HuH-7 (cell line): ENCODE measurements around the gene PSMG4.

Experiments
- DNase-seq: peaks from one replicate; pipeline ENCODE4 v3.0.0; 2011; ENCODE audit warnings: low spot score

The PSMG4 gene

DNA sequence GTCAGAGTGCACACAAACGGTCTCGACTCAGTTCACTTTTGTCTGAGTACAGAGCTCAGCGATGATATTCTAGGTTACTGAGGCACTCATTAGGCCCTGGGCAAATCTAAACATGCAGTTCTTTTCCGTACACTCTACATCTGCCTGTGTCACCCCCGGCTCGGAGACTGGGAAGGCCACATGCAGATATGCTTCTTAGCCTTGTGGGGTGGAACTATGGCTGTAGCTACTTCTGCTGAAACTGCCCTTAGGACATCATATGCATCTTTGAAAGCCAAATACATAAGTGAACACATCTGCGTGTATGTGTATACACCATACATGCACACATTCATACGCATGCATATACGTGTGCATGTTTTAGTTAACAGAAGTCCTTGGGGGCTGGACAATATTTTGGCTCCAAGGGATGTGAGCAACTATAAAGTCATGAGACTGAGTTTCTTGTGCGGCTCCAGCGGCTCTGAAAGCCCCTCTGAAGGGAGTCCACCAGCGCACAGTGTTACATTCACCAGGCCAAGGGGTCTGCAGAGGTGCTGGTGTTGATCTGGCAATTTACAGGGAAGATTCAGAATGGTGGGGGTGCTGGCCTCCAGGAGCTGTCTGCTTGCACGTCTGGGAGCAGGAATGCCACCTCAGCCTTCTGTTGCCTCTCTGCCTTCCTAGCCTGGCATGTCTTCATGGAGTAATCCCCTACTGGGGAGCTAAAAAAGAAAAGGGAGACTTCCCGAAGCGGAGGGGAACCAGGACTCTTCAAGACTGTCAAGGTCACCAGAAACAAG is 31.6 kb downstream of the PSMG4 start:
- DNase-seq: no peak

DNA sequence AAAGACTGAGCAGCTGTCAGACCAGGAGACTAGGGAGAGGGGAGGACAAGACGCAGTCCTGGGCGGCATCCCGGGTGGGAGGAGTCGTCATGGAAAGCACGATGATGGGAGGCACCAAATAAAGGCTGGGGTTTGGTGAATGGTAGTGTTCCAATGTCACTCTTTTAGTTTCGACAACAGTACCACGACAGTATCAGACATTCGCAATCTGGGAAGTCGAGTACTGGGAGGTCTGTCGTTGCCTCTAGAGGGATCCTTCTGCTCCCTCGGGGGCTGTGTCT is 32.1 kb downstream of the PSMG4 start:
- no peak for DNase-seq

GRCh38 chr6:3291346-3291745 is 32.6 kb downstream of the PSMG4 start:
- DNase-seq: no peak

GRCh38 chr6:3291987-3292386 is 33.2 kb downstream of the PSMG4 start:
- DNase-seq: no peak

DNA sequence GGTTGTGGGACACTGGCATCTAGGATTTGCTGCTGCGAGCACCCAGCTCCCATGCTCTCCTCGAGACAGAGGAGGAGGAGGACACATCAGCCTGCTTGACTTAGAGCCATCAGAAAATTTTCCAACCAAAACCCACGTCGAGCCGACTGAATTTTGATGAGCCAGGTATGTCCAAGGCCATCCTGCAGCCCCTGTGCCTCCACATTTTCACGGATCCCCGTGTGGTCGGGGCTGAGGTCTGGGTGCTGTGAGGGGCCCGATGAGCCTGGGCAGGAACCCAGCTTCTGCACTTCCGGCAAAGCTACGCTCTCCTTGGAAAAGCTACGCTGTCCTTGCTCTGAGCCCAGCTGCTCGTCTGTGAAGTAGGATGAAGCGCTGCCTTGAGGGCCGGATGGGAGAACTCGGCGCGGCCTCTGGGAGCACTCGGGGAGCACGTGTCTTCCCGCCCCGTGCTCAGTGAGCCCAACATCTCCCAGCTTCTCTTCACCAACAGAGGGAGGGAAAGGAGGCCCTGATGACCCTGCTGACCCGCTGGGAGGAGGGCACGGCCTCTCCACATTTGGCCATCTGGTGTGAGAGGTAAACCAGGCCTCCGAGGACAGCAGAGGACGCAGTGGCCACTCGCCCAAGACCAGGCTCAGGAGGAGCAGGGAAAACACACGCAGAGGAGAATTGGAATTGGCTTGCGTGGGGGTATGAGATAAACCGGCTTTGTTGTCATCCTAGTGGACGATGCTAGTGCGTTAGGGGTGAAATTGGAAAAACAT is 33.9 kb downstream of the PSMG4 start:
- no peak for DNase-seq

DNA sequence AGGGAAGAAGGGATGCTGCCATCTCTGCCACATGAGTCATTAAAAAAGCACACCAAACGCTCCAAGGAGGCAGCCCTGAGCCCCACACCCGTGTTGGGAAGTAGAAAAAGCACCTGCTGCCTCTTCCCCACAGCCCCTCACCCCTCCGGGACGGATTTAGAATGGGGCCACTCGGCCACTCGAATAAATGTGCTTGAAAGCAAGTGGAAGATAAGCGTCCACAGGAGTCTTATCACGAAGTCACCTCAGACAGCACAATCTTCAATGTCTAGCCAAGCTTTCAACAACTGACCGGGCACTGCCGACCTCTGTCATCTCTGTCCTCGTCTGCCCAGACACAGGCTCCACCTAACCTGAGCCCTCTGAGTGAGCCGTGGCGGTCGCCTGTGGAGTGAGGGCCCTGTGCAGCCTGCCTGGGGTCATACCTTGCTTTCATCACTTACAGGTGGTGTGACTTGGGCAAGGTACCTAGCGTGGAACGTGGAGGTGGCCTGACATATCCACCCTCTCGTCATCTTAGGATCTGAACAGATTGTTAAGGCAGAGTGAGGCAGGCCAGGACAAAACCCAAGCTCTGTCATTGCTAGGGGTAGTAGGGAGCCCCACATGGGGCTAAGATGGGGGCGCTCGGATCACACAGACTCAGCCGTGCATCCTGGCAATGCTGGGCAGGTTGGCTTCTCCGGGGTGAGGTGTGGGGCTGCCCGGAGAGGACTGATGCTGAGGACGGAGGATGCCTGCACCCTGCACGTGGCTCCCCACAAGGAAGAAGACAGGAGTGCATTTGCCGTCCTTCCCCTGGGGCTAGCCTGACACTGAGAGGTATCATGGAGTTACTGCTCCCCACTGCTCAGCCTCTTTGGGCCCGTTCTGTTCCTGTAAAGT is 34.8 kb downstream of the PSMG4 start:
- no peak for DNase-seq

- no peak for DNase-seq
Measured at GRCh38 chr6:3294396-3294795, 35.6 kb downstream of the PSMG4 start.

DNA sequence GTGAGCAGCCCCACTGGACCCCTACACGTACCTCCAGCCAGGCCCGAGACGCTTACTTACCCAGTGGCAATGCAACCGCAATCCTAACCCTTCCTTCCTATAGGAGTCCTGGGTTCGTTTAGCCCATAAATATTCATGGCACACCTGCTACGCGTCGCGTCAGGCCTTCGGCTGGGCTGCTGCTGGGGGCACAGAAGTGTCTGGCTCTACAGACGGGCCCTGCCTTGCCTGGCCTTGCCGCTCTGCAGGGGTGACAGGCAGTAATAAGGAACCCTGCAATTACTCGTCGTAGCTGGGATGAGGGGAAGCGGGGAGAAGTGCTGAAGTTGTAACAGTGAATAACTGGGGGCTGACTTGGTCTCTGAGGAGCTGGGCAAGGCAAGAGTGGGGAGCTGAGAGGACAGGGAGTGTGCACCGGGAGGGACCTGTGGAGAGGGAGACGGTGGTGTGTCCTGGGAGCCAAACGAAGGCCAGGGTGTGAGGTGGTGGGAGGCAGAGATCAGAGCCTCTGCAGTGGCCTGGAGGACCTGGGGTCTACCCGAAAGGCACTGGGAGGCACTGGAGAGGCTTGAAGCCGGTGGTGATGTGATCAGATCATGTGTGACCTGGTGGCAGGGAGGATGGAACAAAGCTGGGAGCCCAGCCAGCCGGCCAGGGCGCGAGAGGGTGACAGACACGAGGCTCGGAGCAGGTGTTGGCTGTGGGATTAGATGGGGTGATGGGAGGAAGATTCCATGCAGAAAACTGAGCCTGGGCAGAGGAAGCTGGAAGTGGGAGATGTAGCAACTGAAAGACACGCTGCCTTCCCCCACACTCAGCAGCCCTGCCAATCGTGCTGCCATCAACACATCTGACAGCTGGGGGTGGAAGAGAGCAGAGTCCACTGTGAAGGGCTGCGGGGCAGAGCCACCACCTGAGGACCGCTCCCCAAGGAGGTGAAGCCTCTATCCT is 36.4 kb downstream of the PSMG4 start:
- no peak for DNase-seq

DNA sequence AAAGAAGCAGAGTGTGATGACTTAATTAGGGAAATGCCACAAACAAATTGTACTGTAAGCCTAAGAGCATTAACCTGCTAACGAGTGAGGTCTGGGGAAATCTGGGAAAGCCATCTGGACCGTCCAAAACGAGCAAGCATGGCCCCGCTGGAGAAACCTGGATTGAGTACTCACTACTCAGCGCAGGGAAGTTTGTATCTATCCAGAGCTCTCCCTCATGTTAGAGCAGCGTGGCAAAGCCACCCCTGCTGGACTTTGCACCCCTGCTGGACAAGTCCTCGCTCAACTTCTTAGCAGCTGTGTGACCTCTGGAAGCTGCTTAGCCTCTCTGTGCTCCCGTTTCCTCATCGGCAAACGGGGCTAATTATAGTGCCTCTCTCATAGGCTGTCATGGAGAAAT is 37.3 kb downstream of the PSMG4 start:
- DNase-seq: no peak

DNA sequence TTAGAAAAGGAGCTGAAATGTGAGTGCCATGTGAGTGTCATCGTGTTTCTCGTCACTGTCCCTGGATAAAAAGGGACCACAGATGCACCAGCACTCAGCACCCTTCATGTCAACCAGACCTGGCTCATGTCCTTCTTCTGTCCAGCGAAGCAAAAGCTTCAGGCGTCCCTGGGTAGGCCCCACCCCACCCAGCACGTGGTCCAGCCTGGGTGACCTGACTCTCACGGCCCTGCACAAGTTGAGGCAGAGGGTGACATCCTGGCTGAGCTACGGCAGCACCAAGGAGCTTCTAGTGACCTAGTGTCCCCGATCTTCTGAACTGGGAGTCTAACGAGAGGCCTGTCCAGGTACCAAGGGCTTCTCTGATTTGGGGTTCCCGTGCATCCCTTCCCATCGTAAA is 37.8 kb downstream of the PSMG4 start:
- DNase-seq: no peak

- DNase-seq: no peak
Measured at GRCh38 chr6:3297006-3297405, 38.3 kb downstream of the PSMG4 start.

- DNase-seq: no peak
Measured at GRCh38 chr6:3297909-3298308, 39.2 kb downstream of the PSMG4 start.

GRCh38 chr6:3299221-3299620 is 40.5 kb downstream of the PSMG4 start:
- no peak for DNase-seq

GRCh38 chr6:3301506-3301905 is 42.8 kb downstream of the PSMG4 start:
- DNase-seq: no peak

- DNase-seq: no peak
Measured at GRCh38 chr6:3303795-3304411, 45.2 kb downstream of the PSMG4 start.

GRCh38 chr6:3304500-3305215 is 45.9 kb downstream of the PSMG4 start:
- DNase-seq: no peak

DNA sequence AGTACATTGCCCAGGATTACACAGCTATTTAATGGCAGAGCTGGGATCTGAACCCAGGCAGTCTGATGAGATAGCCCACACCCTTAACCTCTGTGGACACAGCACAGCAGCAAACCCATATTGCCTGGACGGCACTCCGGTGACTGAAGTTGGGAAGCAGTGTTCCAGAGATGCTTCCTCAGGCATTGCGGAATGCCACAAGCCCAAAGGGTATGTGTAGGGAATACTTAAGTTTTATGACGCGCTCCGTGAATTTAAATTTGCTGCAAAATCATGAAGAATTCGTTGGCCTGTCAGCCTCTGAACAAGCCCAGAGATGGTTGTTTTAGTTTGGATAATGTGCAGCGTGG is 46.4 kb downstream of the PSMG4 start:
- DNase-seq: no peak

DNA sequence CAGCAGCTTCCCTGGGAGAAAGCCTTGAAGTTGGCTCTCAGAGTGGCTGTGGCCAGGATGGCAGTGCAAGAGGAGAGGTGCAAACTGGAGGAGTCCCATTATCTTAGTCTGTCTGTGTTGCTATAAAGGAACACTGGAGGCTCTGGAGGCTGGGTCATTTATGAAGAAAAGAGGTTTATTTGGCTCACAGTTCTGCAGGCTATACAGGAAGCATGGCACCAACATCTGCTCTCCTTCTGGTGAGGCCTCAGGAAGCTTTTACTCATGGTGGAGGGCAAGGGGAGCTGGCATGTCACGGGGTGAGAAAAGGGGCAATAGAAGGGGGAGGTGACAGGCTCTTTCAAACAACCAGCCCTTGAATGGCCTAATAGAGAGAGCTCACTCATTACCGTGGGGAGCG is 47.1 kb downstream of the PSMG4 start:
- DNase-seq: no peak

GRCh38 chr6:3306848-3307247 is 48.1 kb downstream of the PSMG4 start:
- no peak for DNase-seq

DNA sequence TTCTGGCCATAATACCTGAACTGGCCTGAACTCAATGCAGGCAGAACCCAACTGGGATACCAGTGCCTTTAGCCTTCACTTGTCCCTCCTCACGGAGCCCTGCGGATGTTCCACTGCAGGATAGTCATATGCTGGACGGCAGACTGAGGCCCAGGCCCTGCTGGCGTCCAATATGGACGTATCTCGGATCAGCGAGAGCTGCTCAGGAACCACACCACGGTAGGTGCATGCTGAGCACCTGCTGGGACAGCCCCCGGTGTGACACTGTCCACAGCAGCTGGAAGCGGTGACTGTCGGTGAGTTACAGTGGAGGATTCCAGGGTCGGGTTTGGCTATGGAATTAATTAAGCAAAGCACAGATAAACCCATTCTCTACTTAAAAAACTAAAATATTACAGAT is 48.7 kb downstream of the PSMG4 start:
- DNase-seq: no peak

DNA sequence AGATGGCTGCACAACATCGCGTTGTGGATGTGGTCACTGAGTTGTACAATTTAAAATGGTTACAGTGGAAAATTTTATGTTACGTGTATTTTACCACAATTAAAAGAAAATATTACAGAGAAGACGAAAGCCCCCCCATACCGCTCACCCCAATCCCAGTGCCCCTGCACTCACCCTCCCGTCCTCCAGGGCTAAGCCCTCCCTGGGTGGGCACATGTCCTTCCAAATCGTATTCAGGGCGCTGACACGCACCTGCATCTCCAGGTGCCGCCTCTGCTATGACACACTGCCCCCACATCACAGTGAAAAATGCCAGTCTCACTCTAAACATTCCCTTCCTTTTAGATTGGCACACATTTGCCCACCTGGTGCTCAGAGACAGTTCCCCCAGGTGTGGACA is 49.4 kb downstream of the PSMG4 start:
- no peak for DNase-seq
